ENCODE measurements around the gene PAX7.

PAX7 gene

DNA sequence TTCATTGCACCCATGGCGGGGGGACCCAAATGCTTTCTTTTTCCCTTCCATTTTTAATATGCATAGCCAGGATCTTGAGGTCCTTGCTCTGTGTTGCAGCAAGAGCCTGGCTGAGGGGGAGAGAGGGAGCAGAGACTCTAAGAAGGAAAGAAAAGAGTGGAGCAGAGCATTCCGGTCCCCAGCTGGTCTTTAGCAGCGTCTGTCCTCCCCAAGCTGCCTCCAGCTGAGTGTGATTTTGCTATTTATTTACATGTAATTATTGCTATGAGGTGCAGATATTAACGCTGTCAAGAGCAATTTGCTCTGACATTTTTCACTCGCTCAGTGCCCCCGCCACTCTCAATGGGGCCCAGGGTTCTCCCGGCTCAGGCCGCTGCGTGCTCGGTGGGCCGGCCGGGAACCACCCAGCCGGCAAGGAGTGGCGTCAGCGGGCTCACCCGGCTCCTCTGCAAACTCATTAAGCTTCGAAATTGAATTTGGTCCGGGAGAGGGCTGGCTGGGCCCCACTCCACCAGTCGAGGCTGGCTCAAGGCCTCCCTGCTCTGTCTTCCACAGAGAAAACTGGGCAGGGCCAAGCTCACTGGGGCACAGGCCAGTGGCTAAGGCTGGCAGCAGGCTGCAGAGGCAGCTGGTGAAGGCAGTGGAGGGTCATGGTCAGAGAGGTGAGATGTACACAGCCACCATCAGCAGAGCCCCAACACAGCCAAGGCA lies 93.2 kb downstream of the PAX7 start:
- Histone ChIP-seq H3K4ac (ENCODE audit: low read depth, low read length) (no peak overlapping the region), H3K4me1 (ENCODE audit: control insufficient read depth, low read depth, low read length) (peaks cover 19% of the 10 kb centered on the region), H3K23ac (ENCODE audit: low read length) (no peak overlapping the region), H2BK15ac (replicated peaks; ENCODE audit: low read depth) (no peak overlapping the region), H2AK5ac (ENCODE audit: low read length) (no peak overlapping the region), H3K4me3 (ENCODE audit: low read length) (no peak overlapping the region), H4K8ac (ENCODE audit: low read depth, low read length) (no peak overlapping the region), H2BK5ac (ENCODE audit: low read length) (peak overlapping the region; percentile 10), H3K56ac (ENCODE audit: low read length) (peak overlapping the region; percentile 54), H3K18ac (ENCODE audit: low read length) (no peak overlapping the region), H3K79me1 (ENCODE audit: low read length) (no peaks in the 10 kb centered on the region), H3K9ac (ENCODE audit: low read length) (no peak overlapping the region), H2BK120ac (ENCODE audit: low read depth, low read length) (no peak overlapping the region), H3K36me3 (ENCODE audit: control insufficient read depth, insufficient read depth, low read length) (no peaks in the 10 kb centered on the region), H3K4me2 (ENCODE audit: low read length) (no peak overlapping the region), H4K5ac (ENCODE audit: low read length) (no peak overlapping the region), H3K27me3 (ENCODE audit: insufficient read depth, low read length, poor library complexity) (no peaks in the 10 kb centered on the region), H3K27ac (ENCODE audit: low read depth, low read length) (no peak overlapping the region), H3K79me2 (ENCODE audit: control insufficient read depth, insufficient read depth, low read length) (no peaks in the 10 kb centered on the region)
- no CpG with 5 or more reads among the region's 19 CpGs for WGBS (ENCODE audit: extremely low coverage, insufficient coverage, low lambda C conversion rate)
- DNase-seq, result no peak

DNA sequence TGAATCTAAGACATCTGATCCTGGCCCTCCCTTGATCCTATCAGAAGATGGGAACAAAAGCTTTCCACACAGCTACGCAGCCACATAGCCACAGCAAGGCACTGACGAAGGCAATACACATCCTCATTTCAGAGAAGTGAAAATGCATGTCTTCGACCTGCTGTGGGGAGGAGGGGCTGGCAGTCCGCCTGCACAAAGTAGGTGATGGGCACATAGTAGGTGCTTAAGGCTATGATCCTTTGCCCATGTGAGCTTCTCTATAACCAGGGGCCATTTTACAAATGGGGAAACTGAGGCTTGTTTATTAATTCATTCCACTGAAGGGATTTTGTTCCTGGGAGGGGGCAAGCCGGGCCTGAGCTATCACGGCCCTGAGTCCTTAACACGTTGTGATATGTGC lies 94.2 kb downstream of the PAX7 start:
- no peaks in the 10 kb centered on the region for H3K27me3 ChIP-seq (ENCODE audit: insufficient read depth, low read length, poor library complexity)
- no peak overlapping the region for H3K23ac ChIP-seq (ENCODE audit: low read length)
- peaks cover 19% of the 10 kb centered on the region for H3K4me1 ChIP-seq (ENCODE audit: control insufficient read depth, low read depth, low read length)
- no peak overlapping the region for H4K5ac ChIP-seq (ENCODE audit: low read length)
- no peak overlapping the region for H3K56ac ChIP-seq (ENCODE audit: low read length)
- no peak overlapping the region for H2BK5ac ChIP-seq (ENCODE audit: low read length)
- no CpG with 5 or more reads among the region's 7 CpGs for WGBS (ENCODE audit: extremely low coverage, insufficient coverage, low lambda C conversion rate)
- no peak overlapping the region for H3K4me2 ChIP-seq (ENCODE audit: low read length)
- H2BK120ac ChIP-seq (ENCODE audit: low read depth, low read length), result no peak overlapping the region
- no peak overlapping the region for H3K4me3 ChIP-seq (ENCODE audit: low read length)
- no peak overlapping the region for H3K9ac ChIP-seq (ENCODE audit: low read length)
- H3K4ac ChIP-seq (ENCODE audit: low read depth, low read length), result no peak overlapping the region
- H3K18ac ChIP-seq (ENCODE audit: low read length), result no peak overlapping the region
- no peak overlapping the region for H3K27ac ChIP-seq (ENCODE audit: low read depth, low read length)
- no peak overlapping the region for H2AK5ac ChIP-seq (ENCODE audit: low read length)
- no peaks in the 10 kb centered on the region for H3K36me3 ChIP-seq (ENCODE audit: control insufficient read depth, insufficient read depth, low read length)
- DNase-seq, result no peak
- no peak overlapping the region for H2BK15ac ChIP-seq (replicated peaks; ENCODE audit: low read depth)
- no peaks in the 10 kb centered on the region for H3K79me1 ChIP-seq (ENCODE audit: low read length)
- H4K8ac ChIP-seq (ENCODE audit: low read depth, low read length), result no peak overlapping the region
- H3K79me2 ChIP-seq (ENCODE audit: control insufficient read depth, insufficient read depth, low read length), result no peaks in the 10 kb centered on the region

DNA sequence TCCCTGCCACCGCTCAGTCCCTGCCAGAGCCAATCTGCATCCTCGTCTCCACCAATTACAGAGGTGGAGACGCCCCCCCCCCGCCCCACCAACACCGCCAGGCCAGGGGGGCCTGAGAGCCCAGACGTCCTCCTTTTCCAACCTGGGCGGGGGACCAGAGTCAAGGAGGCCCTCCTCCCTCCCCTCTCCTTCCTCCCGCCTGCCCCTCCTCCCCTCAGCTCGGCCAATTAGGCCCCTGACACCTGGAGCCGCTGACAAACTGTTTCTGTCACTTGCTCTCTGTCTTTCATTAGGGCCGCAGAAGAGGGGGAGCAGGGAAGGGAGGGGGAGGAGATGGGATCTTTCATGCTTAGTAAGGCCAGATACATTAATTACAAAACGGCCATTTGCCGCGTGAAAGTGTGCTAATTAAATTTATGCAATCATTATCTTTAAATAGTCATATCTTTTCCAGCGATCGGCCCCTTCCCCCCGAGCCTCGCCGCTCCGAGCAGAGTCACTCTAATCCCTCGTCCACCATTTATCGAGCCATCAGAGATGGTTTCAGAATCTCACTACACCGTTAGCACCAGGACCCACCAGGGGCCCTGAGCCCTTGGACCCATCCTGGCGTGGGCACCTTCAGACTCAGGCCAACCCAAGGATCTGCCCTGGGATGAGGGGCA lies 94.7 kb downstream of the PAX7 start:
- WGBS (ENCODE audit: extremely low coverage, insufficient coverage, low lambda C conversion rate), result no CpG with 5 or more reads among the region's 24 CpGs
- no peak overlapping the region for H4K5ac ChIP-seq (ENCODE audit: low read length)
- peak; percentile 67 for DNase-seq
- H2BK15ac ChIP-seq (replicated peaks; ENCODE audit: low read depth), result no peak overlapping the region
- H3K4me2 ChIP-seq (ENCODE audit: low read length), result no peak overlapping the region
- H3K56ac ChIP-seq (ENCODE audit: low read length), result no peak overlapping the region
- no peak overlapping the region for H2BK120ac ChIP-seq (ENCODE audit: low read depth, low read length)
- no peak overlapping the region for H2BK5ac ChIP-seq (ENCODE audit: low read length)
- no peak overlapping the region for H3K23ac ChIP-seq (ENCODE audit: low read length)
- H3K4me3 ChIP-seq (ENCODE audit: low read length), result no peak overlapping the region
- no peak overlapping the region for H4K8ac ChIP-seq (ENCODE audit: low read depth, low read length)
- no peak overlapping the region for H3K18ac ChIP-seq (ENCODE audit: low read length)
- no peaks in the 10 kb centered on the region for H3K79me1 ChIP-seq (ENCODE audit: low read length)
- peaks cover 19% of the 10 kb centered on the region for H3K4me1 ChIP-seq (ENCODE audit: control insufficient read depth, low read depth, low read length)
- H2AK5ac ChIP-seq (ENCODE audit: low read length), result no peak overlapping the region
- no peaks in the 10 kb centered on the region for H3K79me2 ChIP-seq (ENCODE audit: control insufficient read depth, insufficient read depth, low read length)
- H3K27me3 ChIP-seq (ENCODE audit: insufficient read depth, low read length, poor library complexity), result no peaks in the 10 kb centered on the region
- no peak overlapping the region for H3K9ac ChIP-seq (ENCODE audit: low read length)
- H3K36me3 ChIP-seq (ENCODE audit: control insufficient read depth, insufficient read depth, low read length), result no peaks in the 10 kb centered on the region
- no peak overlapping the region for H3K27ac ChIP-seq (ENCODE audit: low read depth, low read length)
- no peak overlapping the region for H3K4ac ChIP-seq (ENCODE audit: low read depth, low read length)

DNA sequence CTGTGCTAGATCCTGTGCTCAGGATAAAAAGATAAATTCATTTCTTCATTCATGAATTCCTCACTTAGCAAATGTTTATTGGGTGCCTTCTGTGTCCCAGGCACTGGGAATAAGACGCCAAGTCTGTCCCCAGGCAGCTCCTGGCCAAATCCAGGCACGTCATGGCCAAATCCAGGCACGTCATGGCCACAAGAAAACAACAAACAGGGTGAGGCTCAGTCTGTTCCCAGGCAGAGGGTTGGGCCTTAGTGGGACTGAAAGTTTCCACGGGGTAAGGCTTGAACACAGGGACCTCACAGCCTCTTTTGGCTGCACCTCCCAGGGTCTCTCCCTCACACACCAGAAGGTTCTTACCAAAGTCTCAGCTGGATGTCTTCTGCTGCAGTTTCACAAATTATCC lies 95.7 kb downstream of the PAX7 start:
- Histone ChIP-seq H3K79me1 (ENCODE audit: low read length) (no peaks in the 10 kb centered on the region), H4K5ac (ENCODE audit: low read length) (no peak overlapping the region), H4K8ac (ENCODE audit: low read depth, low read length) (no peak overlapping the region), H3K79me2 (ENCODE audit: control insufficient read depth, insufficient read depth, low read length) (no peaks in the 10 kb centered on the region), H3K27ac (ENCODE audit: low read depth, low read length) (no peak overlapping the region), H3K23ac (ENCODE audit: low read length) (no peak overlapping the region), H3K56ac (ENCODE audit: low read length) (peak overlapping the region; percentile 56), H3K18ac (ENCODE audit: low read length) (no peak overlapping the region), H2AK5ac (ENCODE audit: low read length) (peak overlapping the region; percentile 35), H3K4me1 (ENCODE audit: control insufficient read depth, low read depth, low read length) (peaks cover 23% of the 10 kb centered on the region), H3K27me3 (ENCODE audit: insufficient read depth, low read length, poor library complexity) (no peaks in the 10 kb centered on the region), H3K4me3 (ENCODE audit: low read length) (no peak overlapping the region), H3K9ac (ENCODE audit: low read length) (no peak overlapping the region), H2BK120ac (ENCODE audit: low read depth, low read length) (no peak overlapping the region), H2BK15ac (replicated peaks; ENCODE audit: low read depth) (no peak overlapping the region), H2BK5ac (ENCODE audit: low read length) (peak overlapping the region; percentile 36), H3K4ac (ENCODE audit: low read depth, low read length) (no peak overlapping the region), H3K4me2 (ENCODE audit: low read length) (no peak overlapping the region), H3K36me3 (ENCODE audit: control insufficient read depth, insufficient read depth, low read length) (no peaks in the 10 kb centered on the region)
- DNase-seq, result no peak
- WGBS (ENCODE audit: extremely low coverage, insufficient coverage, low lambda C conversion rate), result no CpG with 5 or more reads among the region's 4 CpGs

DNA sequence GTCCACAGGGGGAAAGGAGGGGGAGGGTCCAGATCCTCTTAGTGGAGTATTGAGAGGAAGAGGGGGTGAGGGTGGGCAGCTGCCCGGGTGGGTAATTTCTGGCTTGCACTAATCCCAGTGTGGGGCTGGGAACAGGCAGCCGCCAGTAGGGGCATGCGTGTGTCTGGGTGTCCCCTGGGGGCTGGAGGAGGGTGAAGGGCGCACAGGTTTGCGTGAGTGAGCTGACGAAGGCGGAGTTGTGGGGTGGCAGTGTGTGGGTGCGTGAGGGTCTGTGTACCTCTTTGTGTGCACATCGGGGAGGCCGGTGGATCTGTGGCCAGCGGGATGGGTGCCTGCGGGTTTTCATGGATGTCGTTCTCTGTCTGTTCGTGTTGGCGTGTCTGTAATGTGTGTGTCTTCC lies 97.3 kb downstream of the PAX7 start:
- DNase-seq, result no peak
- Histone ChIP-seq H3K27me3 (ENCODE audit: insufficient read depth, low read length, poor library complexity) (no peaks in the 10 kb centered on the region), H3K4ac (ENCODE audit: low read depth, low read length) (no peak overlapping the region), H4K8ac (ENCODE audit: low read depth, low read length) (no peak overlapping the region), H3K23ac (ENCODE audit: low read length) (no peak overlapping the region), H3K36me3 (ENCODE audit: control insufficient read depth, insufficient read depth, low read length) (no peaks in the 10 kb centered on the region), H3K4me3 (ENCODE audit: low read length) (no peak overlapping the region), H3K79me2 (ENCODE audit: control insufficient read depth, insufficient read depth, low read length) (no peaks in the 10 kb centered on the region), H2BK5ac (ENCODE audit: low read length) (no peak overlapping the region), H2BK15ac (replicated peaks; ENCODE audit: low read depth) (no peak overlapping the region), H2AK5ac (ENCODE audit: low read length) (no peak overlapping the region), H3K27ac (ENCODE audit: low read depth, low read length) (no peak overlapping the region), H3K18ac (ENCODE audit: low read length) (no peak overlapping the region), H3K4me2 (ENCODE audit: low read length) (no peak overlapping the region), H3K56ac (ENCODE audit: low read length) (no peak overlapping the region), H4K5ac (ENCODE audit: low read length) (no peak overlapping the region), H3K4me1 (ENCODE audit: control insufficient read depth, low read depth, low read length) (peaks cover 17% of the 10 kb centered on the region), H3K9ac (ENCODE audit: low read length) (no peak overlapping the region), H2BK120ac (ENCODE audit: low read depth, low read length) (no peak overlapping the region), H3K79me1 (ENCODE audit: low read length) (no peaks in the 10 kb centered on the region)
- WGBS (ENCODE audit: extremely low coverage, insufficient coverage, low lambda C conversion rate), result no CpG with 5 or more reads among the region's 15 CpGs
